ENCODE measurements around the gene CEP19.

Gene CEP19

DNA sequence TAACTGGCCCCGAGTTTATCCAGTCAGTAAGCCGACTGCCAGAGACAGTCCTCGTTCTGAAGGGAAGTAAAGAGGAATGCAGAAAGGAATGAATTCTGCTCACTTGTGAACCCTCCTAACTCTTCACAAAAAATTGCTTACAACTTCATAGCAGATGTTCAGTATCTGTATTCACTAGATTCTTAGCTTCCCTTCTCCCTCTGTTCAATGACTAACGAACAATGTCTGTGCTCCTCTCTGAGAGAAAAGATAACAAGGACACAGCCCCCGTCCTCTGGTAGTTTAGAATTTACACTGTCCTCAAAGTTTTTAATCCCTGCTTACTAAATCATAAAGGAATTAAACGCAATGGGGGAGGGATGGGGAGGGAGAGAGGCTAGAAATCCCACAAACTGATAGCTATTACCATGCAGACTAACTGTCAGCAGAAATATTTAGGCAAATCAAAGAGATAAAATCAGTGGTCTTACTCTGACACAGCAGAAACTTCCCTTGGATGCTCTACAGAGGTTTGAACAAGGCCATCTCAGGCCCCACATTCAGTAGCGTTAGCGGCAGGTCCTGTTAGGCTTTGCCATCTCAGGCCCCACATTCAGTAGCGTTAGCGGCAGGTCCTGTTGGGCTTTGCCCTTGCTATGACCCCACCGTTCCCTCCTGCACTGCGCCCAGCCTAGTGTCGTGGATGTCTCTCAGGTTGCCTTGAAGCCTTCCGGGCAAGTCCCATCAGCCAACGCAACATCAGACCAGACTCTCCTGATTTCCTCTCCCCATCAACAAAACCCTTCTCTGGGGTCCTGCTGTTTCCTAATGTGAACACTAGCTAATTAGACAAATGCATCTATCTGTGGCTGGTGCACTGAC, 49.1 kb downstream of the CEP19 start:
- DNase-seq (ENCODE audit: low read depth in 2 of 2): no peak

DNA sequence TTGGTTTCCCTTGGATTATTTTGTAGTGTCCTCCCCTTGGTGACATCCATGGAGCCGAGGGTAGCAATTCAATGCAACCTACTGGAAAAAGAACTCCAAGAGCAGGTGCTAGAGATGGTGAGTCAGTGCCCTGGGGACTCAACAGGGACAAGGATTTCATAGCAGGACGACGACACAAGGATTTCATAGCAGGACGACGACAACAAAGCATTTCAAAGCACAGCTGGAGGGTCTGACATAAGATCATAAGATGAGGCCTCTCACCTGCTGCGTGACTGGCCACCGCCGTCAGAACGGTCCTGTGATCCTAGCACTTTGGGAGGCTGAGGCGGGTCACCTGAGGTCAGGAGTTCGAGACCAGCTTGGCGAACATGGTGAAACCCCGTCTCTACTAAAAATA, 50.0 kb downstream of the CEP19 start:
- no peak for DNase-seq (ENCODE audit: low read depth in 2 of 2)

DNA sequence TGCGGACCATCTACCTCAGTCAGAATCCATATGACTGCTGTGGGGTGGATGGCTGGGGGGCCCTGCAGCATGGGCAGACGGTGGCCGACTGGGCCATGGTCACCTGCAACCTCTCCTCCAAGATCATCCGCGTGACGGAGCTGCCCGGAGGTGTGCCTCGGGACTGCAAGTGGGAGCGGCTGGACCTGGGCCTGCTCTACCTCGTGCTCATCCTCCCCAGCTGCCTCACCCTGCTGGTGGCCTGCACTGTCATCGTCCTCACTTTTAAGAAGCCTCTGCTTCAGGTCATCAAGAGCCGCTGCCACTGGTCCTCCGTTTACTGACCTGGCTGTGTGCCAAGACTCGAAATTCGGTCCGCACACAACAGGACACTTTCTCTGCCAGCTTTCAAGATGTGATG, 50.6 kb downstream of the CEP19 start:
- DNase-seq (ENCODE audit: low read depth in 2 of 2): no peak

DNA sequence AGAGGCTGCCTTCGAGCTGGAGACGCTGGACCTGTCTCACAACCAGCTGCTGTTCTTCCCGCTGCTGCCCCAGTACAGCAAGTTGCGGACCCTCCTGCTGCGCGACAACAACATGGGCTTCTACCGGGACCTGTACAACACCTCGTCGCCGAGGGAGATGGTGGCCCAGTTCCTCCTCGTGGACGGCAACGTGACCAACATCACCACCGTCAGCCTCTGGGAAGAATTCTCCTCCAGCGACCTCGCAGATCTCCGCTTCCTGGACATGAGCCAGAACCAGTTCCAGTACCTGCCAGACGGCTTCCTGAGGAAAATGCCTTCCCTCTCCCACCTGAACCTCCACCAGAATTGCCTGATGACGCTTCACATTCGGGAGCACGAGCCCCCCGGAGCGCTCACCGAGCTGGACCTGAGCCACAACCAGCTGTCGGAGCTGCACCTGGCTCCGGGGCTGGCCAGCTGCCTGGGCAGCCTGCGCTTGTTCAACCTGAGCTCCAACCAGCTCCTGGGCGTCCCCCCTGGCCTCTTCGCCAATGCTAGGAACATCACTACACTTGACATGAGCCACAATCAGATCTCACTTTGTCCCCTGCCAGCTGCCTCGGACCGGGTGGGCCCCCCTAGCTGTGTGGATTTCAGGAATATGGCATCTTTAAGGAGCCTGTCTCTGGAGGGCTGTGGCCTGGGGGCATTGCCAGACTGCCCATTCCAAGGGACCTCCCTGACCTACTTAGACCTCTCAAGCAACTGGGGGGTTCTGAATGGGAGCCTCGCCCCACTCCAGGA, 51.5 kb downstream of the CEP19 start:
- DNase-seq (ENCODE audit: low read depth in 2 of 2): no peak

DNA sequence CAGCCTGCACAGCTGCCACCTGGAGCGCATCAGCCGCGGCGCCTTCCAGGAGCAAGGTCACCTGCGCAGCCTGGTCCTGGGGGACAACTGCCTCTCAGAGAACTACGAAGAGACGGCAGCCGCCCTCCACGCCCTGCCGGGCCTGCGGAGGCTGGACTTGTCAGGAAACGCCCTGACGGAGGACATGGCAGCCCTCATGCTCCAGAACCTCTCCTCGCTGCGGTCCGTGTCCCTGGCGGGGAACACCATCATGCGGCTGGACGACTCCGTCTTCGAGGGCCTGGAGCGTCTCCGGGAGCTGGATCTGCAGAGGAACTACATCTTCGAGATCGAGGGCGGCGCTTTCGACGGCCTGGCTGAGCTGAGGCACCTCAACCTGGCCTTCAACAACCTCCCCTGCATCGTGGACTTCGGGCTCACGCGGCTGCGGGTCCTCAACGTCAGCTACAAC, 52.1 kb downstream of the CEP19 start:
- no peak for DNase-seq (ENCODE audit: low read depth in 2 of 2)
